Right atrium auricular region (tissue), 2 donors: Measurements from ENCODE around the gene TTLL5. TPM values are rescaled to one million over a fixed set of nuclear protein-coding genes. Genes with fewer than 3 reads are reported as not detected.
A peak's percentile ranks its signal among the peaks of the same experiment; 100 is the strongest.

Source experiments
- DNase-seq: peaks from one replicate; pipeline ENCODE4 v3.0.0-alpha.2; 2019; ENCODE audit warnings: low spot score
- H3K27ac ChIP-seq, 2 donors: fragments of 200-600 bp; sonication (generic); 1 replicate in 1 of 2; 2 replicates in 1 of 2; pipeline ENCODE4 v1.5.1; 2016 to 2019
- H3K27me3 ChIP-seq, 2 donors: fragments of 200-600 bp; sonication (generic); one replicate each; pipeline versions ENCODE4 v1.5.1 to v1.6.0; 2017 to 2019
- H3K36me3 ChIP-seq: fragments of 200-600 bp; sonication (generic); one replicate; pipeline ENCODE4 v1.5.1; 2016
- H3K4me1 ChIP-seq, 2 donors: fragments of 200-600 bp; sonication (generic); one replicate each; pipeline versions ENCODE4 v1.5.1 to v1.6.0; 2017 to 2019
- H3K4me3 ChIP-seq, 2 donors: fragments of 200-600 bp; sonication (generic); 1 replicate in 1 of 2; 2 replicates in 1 of 2; pipeline ENCODE4 v1.5.1; 2017 to 2019; ENCODE audit warnings: mild to moderate bottlenecking in 1 of 2, moderate library complexity in 1 of 2
- H3K9me3 ChIP-seq, 2 donors: fragments of 200-600 bp; sonication (generic); one replicate each; pipeline ENCODE4 v1.5.1; 2019
- CTCF ChIP-seq, 2 donors: fragments of 200-600 bp; sonication (generic); IDR thresholded peaks; one replicate each; pipeline ENCODE4 v1.5.1; 2019; ENCODE audit warnings: antibody characterized with exemption in 2 of 2
- total RNA-seq, 2 donors: library from RNA; depleted of rRNA; stranded (reverse); fragments of >200 nt; gene quantifications; one replicate each; pipeline ENCODE4 v1.1.0, GENCODE V29; 2016

Gene TTLL5
- total RNA-seq, 2 donors from 2014 or later: 15.3 to 22.6 TPM

GRCh38 chr14:75987201-75987970, 326.3 kb downstream of the TTLL5 start:
- H3K27me3 ChIP-seq: no peaks in the 10 kb centered on the region
- H3K4me3 ChIP-seq: no peak overlapping the region
- peak overlapping the region in 1 of 2 donors; percentile 99 for H3K27ac ChIP-seq
- TF ChIP-seq CTCF (IDR thresholded peaks at IDR 0.05): no peak
- peaks cover 0 to 56% of the 10 kb centered on the region in 2 donors for H3K4me1 ChIP-seq
- no peaks in the 10 kb centered on the region for H3K9me3 ChIP-seq
- no peak for DNase-seq
- H3K36me3 ChIP-seq: peaks cover 24% of the 10 kb centered on the region

GRCh38 chr14:75989134-75989533, 328.1 kb downstream of the TTLL5 start:
- DNase-seq: peak; percentile 85
- no peaks in the 10 kb centered on the region for H3K27me3 ChIP-seq
- peaks cover 0 to 69% of the 10 kb centered on the region in 2 donors for H3K4me1 ChIP-seq
- no peak overlapping the region for H3K4me3 ChIP-seq
- no peaks in the 10 kb centered on the region for H3K9me3 ChIP-seq
- peaks cover 29% of the 10 kb centered on the region for H3K36me3 ChIP-seq
- peak overlapping the region; percentile 64 to 94 for H3K27ac ChIP-seq
- TF ChIP-seq CTCF (IDR thresholded peaks at IDR 0.05): no peak

- peak overlapping the region; percentile 64 to 94 for H3K27ac ChIP-seq
- no peak for TF ChIP-seq CTCF (IDR thresholded peaks at IDR 0.05)
- DNase-seq: no peak
- no peak overlapping the region for H3K4me3 ChIP-seq
- peaks cover 0 to 71% of the 10 kb centered on the region in 2 donors for H3K4me1 ChIP-seq
- H3K27me3 ChIP-seq: no peaks in the 10 kb centered on the region
- no peaks in the 10 kb centered on the region for H3K9me3 ChIP-seq
- H3K36me3 ChIP-seq: peaks cover 34% of the 10 kb centered on the region
These were observed 329.3 kb downstream of the TTLL5 start for GRCh38 chr14:75990297-75990696.

- H3K36me3 ChIP-seq: peaks cover 34% of the 10 kb centered on the region
- H3K9me3 ChIP-seq: no peaks in the 10 kb centered on the region
- peaks cover 0 to 71% of the 10 kb centered on the region in 2 donors for H3K4me1 ChIP-seq
- H3K27ac ChIP-seq: peak overlapping the region; percentile 60 to 94
- no peak for DNase-seq
- no peak overlapping the region for H3K4me3 ChIP-seq
- no peak for TF ChIP-seq CTCF (IDR thresholded peaks at IDR 0.05)
- no peaks in the 10 kb centered on the region for H3K27me3 ChIP-seq
These were observed 330.7 kb downstream of the TTLL5 start for GRCh38 chr14:75991753-75992152.

- Histone ChIP-seq H3K4me1 (peaks cover 0 to 56% of the 10 kb centered on the region in 2 donors), H3K27ac (peak overlapping the region; percentile 77 to 94), H3K27me3 (no peaks in the 10 kb centered on the region), H3K9me3 (no peaks in the 10 kb centered on the region), H3K36me3 (peaks cover 34% of the 10 kb centered on the region), H3K4me3 (no peak overlapping the region)
- DNase-seq: peak; percentile 56
- TF ChIP-seq CTCF (IDR thresholded peaks at IDR 0.05): peak in 1 of 2 donors; percentile 17
These were observed 332.6 kb downstream of the TTLL5 start for GRCh38 chr14:75993567-75994041.
